IMR-90 (cell line): ENCODE measurements around the gene ANKRD44. TPM values are rescaled to one million over a fixed set of nuclear protein-coding genes. Genes with fewer than 3 reads are reported as not detected.

ENCODE experiments used
- ATAC-seq: fragments of 200-7000 bp; cut with Tn5 transposase; 2 replicates; pipeline ENCODE4 v1.9.1; 2020; ENCODE audit warnings: low read depth, mild to moderate bottlenecking, moderate library complexity
- BruUV-seq: library from RNA; stranded (reverse); fragments of 400-500 nt; replicated peaks from 2 replicates; lab custom pipeline; 2021; lab: Mats Ljungman, UMichigan
- CTCF ChIA-PET: fragments of 300-600 bp; formaldehyde crosslinking; extraction: SDS; loops from one replicate; lab custom pipeline; 2021; ENCODE audit warnings: antibody characterized with exemption; lab: Yijun Ruan, JAX
- POLR2A ChIA-PET: fragments of 300-600 bp; sonication (Branson Sonifier 250); formaldehyde crosslinking; loops from one replicate; lab custom pipeline; 2022; ENCODE audit warnings: antibody characterized with exemption; ENCODE audit not compliant: unreplicated experiment; lab: Charles Lee
- DNase-seq: peaks from one replicate; pipeline ENCODE4 v3.0.0; 2013
- H2AFZ ChIP-seq: replicated peaks from 2 replicates; pipeline ENCODE3; 2013; ENCODE audit warnings: low read length, mild to moderate bottlenecking; ENCODE audit not compliant: poor library complexity
- H2AK5ac ChIP-seq: 2 replicates; pipeline ENCODE4 v1.6.1; 2013; ENCODE audit warnings: low read depth, low read length, inconsistent platforms
- H2AK9ac ChIP-seq: replicated peaks from 2 replicates; pipeline ENCODE3; 2013; ENCODE audit warnings: mild to moderate bottlenecking, low read depth, low read length, moderate library complexity; ENCODE audit not compliant: poor library complexity
- H2BK120ac ChIP-seq: 2 replicates; pipeline ENCODE4 v1.6.1; 2013; ENCODE audit warnings: low read depth, low read length, inconsistent platforms
- H2BK15ac ChIP-seq: 3 replicates; pipeline ENCODE4 v1.6.1; 2013; ENCODE audit warnings: low read depth, low read length, inconsistent platforms
- H2BK20ac ChIP-seq: 2 replicates; pipeline ENCODE4 v1.6.1; 2013; ENCODE audit warnings: low read depth, mild to moderate bottlenecking, inconsistent platforms, low read length, moderate library complexity
- H2BK5ac ChIP-seq: 2 replicates; pipeline ENCODE4 v1.6.1; 2013; ENCODE audit warnings: mild to moderate bottlenecking, low read depth, low read length, inconsistent platforms; ENCODE audit not compliant: poor library complexity, severe bottlenecking
- H3K14ac ChIP-seq: replicated peaks from 2 replicates; pipeline ENCODE4 v1.6.1; 2013; ENCODE audit warnings: low read depth, low read length, inconsistent platforms
- H3K18ac ChIP-seq: 2 replicates; pipeline ENCODE4 v1.6.1; 2013; ENCODE audit warnings: low read depth, low read length, control low read depth
- H3K23ac ChIP-seq: 2 replicates; pipeline ENCODE4 v1.6.1; 2013; ENCODE audit warnings: low read depth, low read length, inconsistent platforms
- H3K27ac ChIP-seq: 2 replicates; pipeline ENCODE4 v1.5.1; 2013; ENCODE audit warnings: mild to moderate bottlenecking, control low read depth, low read length; ENCODE audit not compliant: insufficient read depth
- H3K27me3 ChIP-seq: 2 replicates; pipeline ENCODE4 v1.6.1; 2013; ENCODE audit warnings: low read length; ENCODE audit not compliant: control insufficient read depth, insufficient read depth
- H3K36me3 ChIP-seq: 2 replicates; pipeline ENCODE4 v1.6.1; 2013; ENCODE audit warnings: low read length, mixed read lengths; ENCODE audit not compliant: control insufficient read depth, insufficient read depth
- H3K4ac ChIP-seq: 2 replicates; pipeline ENCODE4 v1.6.1; 2013; ENCODE audit warnings: low read depth, low read length, inconsistent platforms
- H3K4me1 ChIP-seq: 2 replicates; pipeline ENCODE4 v1.6.1; 2013; ENCODE audit warnings: low read length, mixed read lengths; ENCODE audit not compliant: control insufficient read depth, insufficient read depth
- H3K4me2 ChIP-seq: 2 replicates; pipeline ENCODE4 v1.6.1; 2013; ENCODE audit warnings: low read depth, mild to moderate bottlenecking, control low read depth, low read length, moderate library complexity
- H3K4me3 ChIP-seq: 2 replicates; pipeline ENCODE4 v1.5.1; 2013; ENCODE audit warnings: low read depth, mild to moderate bottlenecking, control low read depth, low read length, moderate library complexity; ENCODE audit not compliant: insufficient read depth
- H3K56ac ChIP-seq: 2 replicates; pipeline ENCODE4 v1.6.1; 2013; ENCODE audit warnings: low read length, inconsistent platforms; ENCODE audit not compliant: insufficient read depth; ENCODE audit errors: extremely low read depth
- H3K79me1 ChIP-seq, 2 experiments: 2 replicates each; pipeline ENCODE4 v1.6.1; 2013; ENCODE audit warnings: low read length in 2 of 2, inconsistent platforms in 1 of 2, low read depth in 1 of 2
- H3K9ac ChIP-seq: 2 replicates; pipeline ENCODE4 v1.6.1; 2013; ENCODE audit warnings: low read depth, low read length, control low read depth
- H3K9me1 ChIP-seq: 2 replicates; pipeline ENCODE4 v1.6.1; 2013; ENCODE audit warnings: low read length, inconsistent platforms; ENCODE audit not compliant: insufficient read depth
- H3K9me3 ChIP-seq: 2 replicates; pipeline ENCODE4 v1.6.1; 2013; ENCODE audit warnings: low read length; ENCODE audit not compliant: control insufficient read depth, insufficient read depth
- H4K20me1 ChIP-seq: 2 replicates; pipeline ENCODE4 v1.6.1; 2013; ENCODE audit warnings: low read length, inconsistent platforms; ENCODE audit not compliant: insufficient read depth
- H4K5ac ChIP-seq: 2 replicates; pipeline ENCODE4 v1.6.1; 2013; ENCODE audit warnings: mild to moderate bottlenecking, low read depth, low read length, control low read depth
- H4K8ac ChIP-seq, 2 experiments: 2 replicates each; pipeline ENCODE4 v1.6.1; 2013; ENCODE audit warnings: low read depth in 2 of 2, low read length in 2 of 2, control low read depth in 1 of 2, inconsistent platforms in 1 of 2
- H4K91ac ChIP-seq: 2 replicates; pipeline ENCODE4 v1.6.1; 2013; ENCODE audit warnings: low read depth, low read length, inconsistent platforms; ENCODE audit not compliant: insufficient read depth
- BHLHE40 ChIP-seq: fragments of 150-350 bp; IDR thresholded peaks from 2 replicates; pipeline ENCODE4 v1.6.1; 2016; ENCODE audit warnings: mild to moderate bottlenecking, low read depth, low read length
- CEBPB ChIP-seq: IDR thresholded peaks from 2 replicates; pipeline ENCODE4 v1.6.1; 2012; ENCODE audit warnings: low read depth, low read length, improper control_type of control experiment
- CHD1 ChIP-seq: IDR thresholded peaks from 2 replicates; pipeline ENCODE4 v1.6.1; 2012; ENCODE audit warnings: low read depth, low read length, improper control_type of control experiment
- CTCF ChIP-seq: conservative IDR thresholded peaks from 2 replicates; pipeline ENCODE4 v1.5.1; 2012; ENCODE audit warnings: mild to moderate bottlenecking, low read depth, low read length, improper control_type of control experiment
- ELK1 ChIP-seq: fragments of 150-350 bp; IDR thresholded peaks from 2 replicates; pipeline ENCODE4 v1.6.1; 2016; ENCODE audit warnings: low read depth, mild to moderate bottlenecking, low read length, moderate library complexity, borderline replicate concordance
- MAZ ChIP-seq: IDR thresholded peaks from 2 replicates; pipeline ENCODE4 v1.6.1; 2012; ENCODE audit warnings: low read depth, mild to moderate bottlenecking, low read length, improper control_type of control experiment, moderate library complexity, borderline replicate concordance
- RAD21 ChIP-seq: IDR thresholded peaks from 2 replicates; pipeline ENCODE4 v1.6.1; 2012; ENCODE audit warnings: low read length, improper control_type of control experiment
- RCOR1 ChIP-seq: IDR thresholded peaks from 2 replicates; pipeline ENCODE4 v1.6.1; 2012; ENCODE audit warnings: mild to moderate bottlenecking, low read length, improper control_type of control experiment; ENCODE audit not compliant: insufficient replicate concordance
- RFX5 ChIP-seq: IDR thresholded peaks from 2 replicates; pipeline ENCODE4 v1.8.0; 2012; ENCODE audit warnings: low read depth, mild to moderate bottlenecking, low read length, moderate library complexity
- SMC3 ChIP-seq: fragments of 150-350 bp; IDR thresholded peaks from 2 replicates; pipeline ENCODE4 v1.6.1; 2016; ENCODE audit warnings: low read depth, mild to moderate bottlenecking, antibody characterized with exemption, low read length, moderate library complexity
- WGBS, 2 experiments: methylation state at CpG; one replicate each; pipeline versions ENCODE4 v1.1.5 to v1.1.7; 2013; ENCODE audit warnings: missing lambda C conversion rate in 2 of 2; ENCODE audit not compliant: insufficient read length in 1 of 2; ENCODE audit errors: extremely low coverage in 2 of 2; 5-methylcytosine and 5-hydroxymethylcytosine counted together
- dilution Hi-C: fragments of 300-500 bp; cut with HindIII; formaldehyde crosslinking; loops from one replicate; pipeline ENCODE4 v1.14.3; 2018; ENCODE audit warnings: low sequenced_read_pairs; ENCODE audit not compliant: unreplicated experiment
- in situ Hi-C: fragments of 300-500 bp; cut with MboI; formaldehyde crosslinking; loops from 3 replicates; pipeline ENCODE4 v1.14.3; 2019; ENCODE audit warnings: low sequenced_read_pairs, inconsistent platforms, mixed read lengths
- intact Hi-C: fragments of 100-400 bp; cut with micrococcal nuclease; formaldehyde crosslinking; loops from 2 replicates; pipeline ENCODE4 v1.10.0; 2022
- polyA plus RNA-seq, 3 experiments: library from polyadenylated mRNA; depleted of rRNA; stranded (reverse); fragments of >200 nt; gene quantifications; 2 replicates each; pipeline ENCODE4 v1.2.3, GENCODE V29; 2012; ENCODE audit warnings: low replicate concordance in 1 of 3
- total RNA-seq: library from RNA; depleted of rRNA; stranded (reverse); fragments of >200 nt; gene quantifications from 2 replicates; pipeline ENCODE4 v1.2.3, GENCODE V29; 2012

The ANKRD44 gene
- total and polyA plus RNA-seq, 2 of the 4 experiments (the other 2 are of a cell fraction): 5.2 to 15.6 TPM

DNA sequence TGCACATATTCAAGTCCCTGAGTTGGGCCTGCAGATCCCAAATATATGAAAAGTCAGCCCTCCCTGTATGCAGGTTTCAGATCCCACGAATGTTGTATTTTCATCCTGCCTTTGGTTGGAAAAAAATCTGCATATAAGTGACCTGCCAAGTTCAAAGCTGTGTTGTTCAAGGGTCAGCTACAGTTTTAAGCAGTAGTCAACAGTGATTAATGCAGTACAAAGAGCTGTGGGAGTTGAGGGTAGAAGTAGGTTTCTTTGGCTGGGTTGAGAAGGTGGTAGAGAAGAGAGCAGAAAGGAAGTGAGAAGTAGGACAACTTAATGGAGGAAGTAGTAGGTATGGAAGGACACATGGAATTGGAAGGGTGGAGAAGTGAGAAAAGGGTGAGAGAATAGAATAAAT is 127.9 kb downstream of the ANKRD44 start:
- dilution Hi-C loops: no loop called here
- Histone ChIP-seq H3K4me1 (peaks cover 7% of the 10 kb centered on the region), H2BK20ac (no peak overlapping the region), H4K20me1 (no peaks in the 10 kb centered on the region; the same call in 1 of the 2 replicates), H3K4ac (no peak overlapping the region), H2BK120ac (no peak overlapping the region), H3K9me3 (no peaks in the 10 kb centered on the region), H3K27ac (no peak overlapping the region), H3K56ac (no peak overlapping the region), H3K9ac (no peak overlapping the region), H3K4me3 (no peak overlapping the region), H3K79me1 (no peaks in the 10 kb centered on the region), H2BK5ac (no peak overlapping the region), H3K27me3 (no peaks in the 10 kb centered on the region), H2BK15ac (no peak overlapping the region), H2AK5ac (no peak overlapping the region), H2AFZ (no peak overlapping the region), H3K9me1 (peaks cover 9% of the 10 kb centered on the region), H3K23ac (no peak overlapping the region), H3K14ac (no peak overlapping the region), H4K8ac (no peak overlapping the region), H2AK9ac (no peak overlapping the region), H4K5ac (no peak overlapping the region), H3K4me2 (no peak overlapping the region), H4K91ac (no peak overlapping the region), H3K18ac (no peak overlapping the region), H3K36me3 (no peaks in the 10 kb centered on the region)
- in situ Hi-C loops: no loop called here
- ChIA-PET POLR2A (no interaction called here), CTCF (no interaction called here)
- BruUV-seq: no TSS peak
- TF ChIP-seq RCOR1: no peak
- no peak for TF ChIP-seq RAD21
- TF ChIP-seq RFX5: no peak
- no peak for TF ChIP-seq CHD1
- no peak for TF ChIP-seq BHLHE40
- no peak for TF ChIP-seq CTCF
- TF ChIP-seq MAZ: no peak
- TF ChIP-seq CEBPB: no peak
- TF ChIP-seq ELK1: no peak
- TF ChIP-seq SMC3: no peak
- WGBS, 2 experiments: 71% methylated on average over 1 of the region's 1 CpG; no CpG with 5 or more reads in 1 of the 2 experiments
- ATAC-seq: no peak
- intact Hi-C loops: no loop called here
- no peak for DNase-seq
